Sigmoid colon (tissue), 7 donors: ENCODE results near the gene MANBA. TPM values are rescaled to one million over a fixed set of nuclear protein-coding genes. Genes with fewer than 3 reads are reported as not detected.

Experiments
- DNase-seq: peaks from one replicate; pipeline ENCODE4 v3.0.0-alpha.2; 2019
- H3K27ac ChIP-seq, 4 donors: fragments of 200-600 bp; sonication (generic); one replicate each; pipeline ENCODE4 v1.5.1; 2016 to 2019; ENCODE audit warnings: mild to moderate bottlenecking in 1 of 4
- H3K27me3 ChIP-seq, 3 donors: fragments of 200-600 bp; sonication (generic); one replicate each; pipeline ENCODE4 v1.5.1; 2019; ENCODE audit warnings: mild to moderate bottlenecking in 1 of 3
- H3K36me3 ChIP-seq, 4 donors: fragments of 200-600 bp; sonication (generic); one replicate each; pipeline ENCODE4 v1.5.1; 2016 to 2019
- H3K4me1 ChIP-seq, 4 donors: fragments of 200-600 bp; sonication (generic); one replicate each; pipeline ENCODE4 v1.5.1; 2017 to 2019
- H3K4me3 ChIP-seq, 4 donors: fragments of 200-600 bp; sonication (generic); one replicate each; pipeline ENCODE4 v1.5.1; 2017 to 2019; ENCODE audit warnings: mild to moderate bottlenecking in 2 of 4, moderate library complexity in 1 of 4
- H3K9me3 ChIP-seq, 4 donors: fragments of 200-600 bp in 3 of 4; sonication (generic) in 3 of 4; one replicate each; pipeline versions ENCODE4 v1.5.1 to v1.6.1; 2013 to 2019
- CTCF ChIP-seq, 4 experiments: fragments of 450-650 bp in 3 of 4; fragments of 200-600 bp in 1 of 4; IDR thresholded peaks; one replicate each; pipeline ENCODE4 v1.5.1; 2016 to 2019; ENCODE audit warnings: antibody characterized with exemption in 4 of 4, mild to moderate bottlenecking in 3 of 4, moderate library complexity in 2 of 4
- EP300 ChIP-seq, 4 donors: sonication (generic); formaldehyde crosslinking; IDR thresholded peaks; one replicate each; pipeline ENCODE4 v1.6.1; 2017; ENCODE audit warnings: antibody characterized with exemption in 4 of 4
- POLR2A ChIP-seq, 2 donors: fragments of 450-650 bp; IDR thresholded peaks; one replicate each; pipeline ENCODE4 v1.6.1; 2016; ENCODE audit warnings: antibody characterized with exemption in 2 of 2, mild to moderate bottlenecking in 2 of 2, moderate library complexity in 2 of 2
- POLR2AphosphoS5 ChIP-seq, 4 donors: sonication (generic); formaldehyde crosslinking; IDR thresholded peaks; one replicate each; pipeline ENCODE4 v1.6.1; 2017; ENCODE audit warnings: antibody characterized with exemption in 4 of 4
- WGBS, 2 donors: extraction: QIAGEN DNeasy Blood & Tissue Kit; methylation state at CpG; one replicate each; pipeline ENCODE4 v1.1.7; 2013; 5-methylcytosine and 5-hydroxymethylcytosine counted together
- intact Hi-C: fragments of 100-400 bp; cut with DNase I; formaldehyde crosslinking; loops from one replicate; pipeline ENCODE4 v1.15.1; 2023
- polyA plus RNA-seq, 3 donors: library from polyadenylated mRNA; stranded (reverse); fragments of 200-250 nt; gene quantifications; one replicate each; pipeline ENCODE4 v1.2.3, GENCODE V29; 2013
- total RNA-seq, 4 donors: library from RNA; depleted of rRNA; stranded (reverse); fragments of >200 nt; gene quantifications; one replicate each; pipeline ENCODE4 v1.1.0, GENCODE V29; 2016
- donor health status: healthy with polysubstance abuse.
- donor health status: Bipolar disorder and iron deficiency.
- donor health status: healthy.

Gene MANBA
- total and polyA plus RNA-seq, 7 donors: 8.4 to 47.4 (median 25.3) TPM

- no peak for DNase-seq
- H3K36me3 ChIP-seq: no peaks in the 10 kb centered on the region
- WGBS, 2 donors: 93 to 95% methylated on average over 2 of the region's 2 CpGs
- TF ChIP-seq EP300 (IDR thresholded peaks at IDR 0.05) (no peak), POLR2AphosphoS5 (IDR thresholded peaks at IDR 0.05) (no peak), CTCF (IDR thresholded peaks at IDR 0.05) (no peak), POLR2A (IDR thresholded peaks at IDR 0.05) (no peak)
- intact Hi-C loops: no loop called here
- no peak overlapping the region for H3K4me3 ChIP-seq
- H3K4me1 ChIP-seq: no peaks in the 10 kb centered on the region
- H3K27ac ChIP-seq: no peak overlapping the region
- H3K27me3 ChIP-seq: no peaks in the 10 kb centered on the region
- no peaks in the 10 kb centered on the region for H3K9me3 ChIP-seq
Measured at GRCh38 chr4:102774254-102774653, 13.5 kb upstream of the MANBA start.

- H3K4me1 ChIP-seq: no peaks in the 10 kb centered on the region
- no peak overlapping the region for H3K27ac ChIP-seq
- WGBS, 2 donors: 67 to 71% methylated on average over 4 of the region's 4 CpGs
- no peaks in the 10 kb centered on the region for H3K27me3 ChIP-seq
- H3K9me3 ChIP-seq: no peaks in the 10 kb centered on the region
- no peak overlapping the region for H3K4me3 ChIP-seq
- intact Hi-C loops: no loop called here
- no peaks in the 10 kb centered on the region for H3K36me3 ChIP-seq
- no peak for TF ChIP-seq CTCF (IDR thresholded peaks at IDR 0.05)
- TF ChIP-seq POLR2A (IDR thresholded peaks at IDR 0.05): no peak
- TF ChIP-seq POLR2AphosphoS5 (IDR thresholded peaks at IDR 0.05): no peak
- TF ChIP-seq EP300 (IDR thresholded peaks at IDR 0.05): no peak
- DNase-seq: no peak
Measured at GRCh38 chr4:102772738-102773340, 12.1 kb upstream of the MANBA start.

- no peak for DNase-seq
- H3K9me3 ChIP-seq: no peaks in the 10 kb centered on the region
- H3K36me3 ChIP-seq: no peaks in the 10 kb centered on the region
- no peak overlapping the region for H3K27ac ChIP-seq
- H3K4me3 ChIP-seq: no peak overlapping the region
- no peaks in the 10 kb centered on the region for H3K27me3 ChIP-seq
- peaks cover 0 to 12% (median 8%) of the 10 kb centered on the region in 4 donors for H3K4me1 ChIP-seq
- WGBS, 2 donors: 91 to 96% methylated on average over 3 of the region's 3 CpGs
- intact Hi-C loops: loop anchor here (5.0 to 10.0 kb wide), 2 partner anchors 263 to 330 kb away; partner anchors contain the start of genes BDH2 and NFKB1
- no peak for TF ChIP-seq POLR2AphosphoS5 (IDR thresholded peaks at IDR 0.05)
- no peak for TF ChIP-seq CTCF (IDR thresholded peaks at IDR 0.05)
- TF ChIP-seq EP300 (IDR thresholded peaks at IDR 0.05): no peak
- no peak for TF ChIP-seq POLR2A (IDR thresholded peaks at IDR 0.05)
Measured at GRCh38 chr4:102764901-102765300, 4.1 kb upstream of the MANBA start.

- Histone ChIP-seq H3K36me3 (no peaks in the 10 kb centered on the region), H3K27ac (peak overlapping the region in 1 of 4 donors; percentile 93), H3K4me3 (peak overlapping the region in 2 of 4 donors; percentile 85 to 99), H3K27me3 (no peaks in the 10 kb centered on the region), H3K4me1 (peaks cover 0 to 17% (median 10%) of the 10 kb centered on the region in 4 donors), H3K9me3 (no peaks in the 10 kb centered on the region)
- 76 to 79% methylated on average over 14 of the region's 14 CpGs for WGBS, 2 donors
- intact Hi-C loops: loop anchor here (2.0 to 10.0 kb wide), 4 partner anchors 63 to 333 kb away; partner anchors contain the start of genes BDH2, CISD2 and NFKB1
- TF ChIP-seq POLR2A (IDR thresholded peaks at IDR 0.05): no peak
- no peak for TF ChIP-seq POLR2AphosphoS5 (IDR thresholded peaks at IDR 0.05)
- TF ChIP-seq EP300 (IDR thresholded peaks at IDR 0.05): no peak
- TF ChIP-seq CTCF (IDR thresholded peaks at IDR 0.05): no peak
- no peak for DNase-seq
Measured at GRCh38 chr4:102761906-102762305, 1.1 kb upstream of the MANBA start.
